H1 (cell line): Measurements from ENCODE around the gene CRABP2. TPM values are rescaled to one million over a fixed set of nuclear protein-coding genes. Genes with fewer than 3 reads are reported as not detected.
A peak's percentile ranks its signal among the peaks of the same experiment; 100 is the strongest.

Experiments used
- CTCF ChIA-PET: fragments of 300-600 bp; sonication (Branson Sonifier 250); formaldehyde crosslinking; loops from one replicate; lab custom pipeline; 2021; ENCODE audit not compliant: partially characterized antibody; lab: Charles Lee
- POLR2A ChIA-PET: fragments of 300-600 bp; sonication (Branson Sonifier 250); formaldehyde crosslinking; loops from one replicate; lab custom pipeline; 2021; ENCODE audit warnings: inconsistent platforms; ENCODE audit not compliant: partially characterized antibody; lab: Charles Lee
- DNase-seq, 2 experiments: peaks; one replicate each; pipeline versions ENCODE4 v3.0.0 to v3.0.0-alpha.2; 2010 to 2022; ENCODE audit warnings: low spot score in 2 of 2, low read depth in 1 of 2, mixed read lengths in 1 of 2
- FAIRE-seq: peaks from 2 replicates; lab custom pipeline; 2011; peaks lifted over from hg19 to GRCh38; lab: Jason Lieb, UNC
- H2AFZ ChIP-seq: 2 replicates; pipeline ENCODE4 v1.8.1; 2012; ENCODE audit warnings: low read length, inconsistent platforms
- H2AK5ac ChIP-seq: 2 replicates; pipeline ENCODE4 v1.6.1; 2013; ENCODE audit warnings: low read depth, low read length
- H2BK120ac ChIP-seq: replicated peaks from 2 replicates; pipeline ENCODE3; 2013; ENCODE audit warnings: low read depth, low read length, inconsistent platforms
- H2BK12ac ChIP-seq: 2 replicates; pipeline ENCODE4 v1.6.1; 2013; ENCODE audit warnings: low read depth, low read length
- H2BK15ac ChIP-seq: 2 replicates; pipeline ENCODE4 v1.6.1; 2013; ENCODE audit warnings: low read length
- H2BK20ac ChIP-seq: 2 replicates; pipeline ENCODE4 v1.6.1; 2013; ENCODE audit warnings: low read length
- H2BK5ac ChIP-seq: 2 replicates; pipeline ENCODE4 v1.6.1; 2013; ENCODE audit warnings: low read depth, low read length
- H3K14ac ChIP-seq: 2 replicates; pipeline ENCODE4 v1.6.1; 2013; ENCODE audit warnings: inconsistent platforms; ENCODE audit not compliant: insufficient read length
- H3K18ac ChIP-seq: 2 replicates; pipeline ENCODE4 v1.6.1; 2013; ENCODE audit warnings: low read length; ENCODE audit errors: extremely low read depth
- H3K23ac ChIP-seq: 2 replicates; pipeline ENCODE4 v1.6.1; 2013; ENCODE audit warnings: inconsistent platforms; ENCODE audit not compliant: insufficient read length
- H3K23me2 ChIP-seq: 2 replicates; pipeline ENCODE4 v1.6.1; 2013; ENCODE audit warnings: low read depth, low read length
- H3K27ac ChIP-seq: 2 replicates; pipeline ENCODE4 v1.6.1; 2011; ENCODE audit warnings: low read depth, low read length, inconsistent platforms
- H3K27me3 ChIP-seq, 4 experiments: replicated peaks in 1 of 4; 1 replicate in 1 of 4; 2 replicates in 3 of 4; pipeline versions ENCODE4 v1.6.1 to v1.8.1; 2011 to 2013; ENCODE audit warnings: low read length in 3 of 4, mild to moderate bottlenecking in 3 of 4, inconsistent platforms in 2 of 4, mixed read lengths in 2 of 4, moderate library complexity in 1 of 4; ENCODE audit not compliant: control insufficient read depth in 3 of 4, insufficient read depth in 3 of 4; ENCODE audit errors: extremely low read depth in 1 of 4
- H3K36me3 ChIP-seq, 4 experiments: 2 replicates each; pipeline versions ENCODE4 v1.6.1 to v1.8.1; 2011 to 2013; ENCODE audit warnings: mild to moderate bottlenecking in 4 of 4, low read length in 3 of 4, moderate library complexity in 2 of 4, control low read depth in 1 of 4, inconsistent platforms in 1 of 4; ENCODE audit not compliant: insufficient read depth in 4 of 4, control insufficient read depth in 2 of 4
- H3K4ac ChIP-seq: replicated peaks from 2 replicates; pipeline ENCODE3; 2013; ENCODE audit warnings: low read length, low read depth, mixed read lengths, inconsistent platforms; ENCODE audit not compliant: insufficient read length
- H3K4me1 ChIP-seq, 4 experiments: replicated peaks in 1 of 4; 1 replicate in 1 of 4; 2 replicates in 3 of 4; pipeline versions ENCODE4 v1.6.1 to v1.8.1; 2011 to 2013; ENCODE audit warnings: low read length in 3 of 4, inconsistent platforms in 2 of 4, mixed read lengths in 1 of 4; ENCODE audit not compliant: insufficient read depth in 4 of 4, control insufficient read depth in 3 of 4
- H3K4me2 ChIP-seq, 2 experiments: 2 replicates each; pipeline versions ENCODE4 v1.6.1 to v1.8.1; 2011 to 2013; ENCODE audit warnings: low read depth in 2 of 2, low read length in 2 of 2, control low read depth in 1 of 2, inconsistent platforms in 1 of 2, mild to moderate bottlenecking in 1 of 2; ENCODE audit not compliant: insufficient read depth in 1 of 2
- H3K4me3 ChIP-seq, 4 experiments: fragments of 200-600, 300-600 bp in 1 of 4; sonication (generic), shearing (Covaris generic), sonication (Bioruptor Twin) in 1 of 4; 2 replicates each; pipeline versions ENCODE4 v1.5.1 to v1.8.1; 2011 to 2016; ENCODE audit warnings: low read length in 4 of 4, low read depth in 3 of 4, control low read depth in 2 of 4, inconsistent platforms in 2 of 4, mild to moderate bottlenecking in 2 of 4, mixed read lengths in 1 of 4, moderate library complexity in 1 of 4; ENCODE audit not compliant: insufficient read depth in 2 of 4; ENCODE audit errors: extremely low read depth in 1 of 4
- H3K56ac ChIP-seq: replicated peaks from 2 replicates; pipeline ENCODE3; 2013; ENCODE audit warnings: low read depth, mild to moderate bottlenecking, mixed read lengths, low read length, inconsistent platforms; ENCODE audit not compliant: insufficient read length
- H3K79me1 ChIP-seq: 2 replicates; pipeline ENCODE4 v1.6.1; 2013; ENCODE audit warnings: low read depth, low read length, control low read depth
- H3K79me2 ChIP-seq, 2 experiments: 2 replicates each; pipeline versions ENCODE4 v1.6.1 to v1.8.1; 2012 to 2013; ENCODE audit warnings: low read length in 2 of 2, mild to moderate bottlenecking in 2 of 2, inconsistent platforms in 1 of 2; ENCODE audit not compliant: insufficient read depth in 2 of 2, control insufficient read depth in 1 of 2
- H3K9ac ChIP-seq, 4 experiments: replicated peaks in 1 of 4; 1 replicate in 1 of 4; 2 replicates in 3 of 4; pipeline versions ENCODE4 v1.6.1 to v1.8.1; 2011 to 2013; ENCODE audit warnings: low read depth in 3 of 4, low read length in 3 of 4, control low read depth in 2 of 4, mild to moderate bottlenecking in 2 of 4, moderate library complexity in 2 of 4, inconsistent platforms in 1 of 4; ENCODE audit errors: extremely low read depth in 1 of 4
- H3K9me3 ChIP-seq, 2 experiments: 2 replicates each; pipeline versions ENCODE4 v1.6.1 to v1.8.1; 2012 to 2013; ENCODE audit warnings: mild to moderate bottlenecking in 2 of 2, moderate library complexity in 2 of 2, control low read depth in 1 of 2, inconsistent platforms in 1 of 2, low read depth in 1 of 2, low read length in 1 of 2, mixed read lengths in 1 of 2; ENCODE audit not compliant: insufficient read depth in 2 of 2
- H4K20me1 ChIP-seq, 2 experiments: replicated peaks in 1 of 2; 2 replicates each; pipeline versions ENCODE3 to v1.8.1; 2011 to 2013; ENCODE audit warnings: inconsistent platforms in 2 of 2, low read length in 2 of 2, mild to moderate bottlenecking in 1 of 2; ENCODE audit not compliant: insufficient read depth in 2 of 2, control insufficient read depth in 1 of 2
- H4K5ac ChIP-seq: 2 replicates; pipeline ENCODE4 v1.6.1; 2013; ENCODE audit warnings: low read length, low read depth, mixed read lengths, inconsistent platforms; ENCODE audit not compliant: insufficient read length
- H4K8ac ChIP-seq: 2 replicates; pipeline ENCODE4 v1.8.0; 2013; ENCODE audit warnings: mild to moderate bottlenecking, moderate library complexity, low read length, inconsistent platforms; ENCODE audit not compliant: insufficient read depth; ENCODE audit errors: extremely low read depth
- H4K91ac ChIP-seq: replicated peaks from 2 replicates; pipeline ENCODE3; 2013; ENCODE audit warnings: low read length, mixed read lengths, inconsistent platforms; ENCODE audit not compliant: insufficient read length
- EP300 ChIP-seq, 2 experiments: IDR thresholded peaks; 1 replicate in 1 of 2; 2 replicates in 1 of 2; pipeline ENCODE4 v1.6.1; 2011 to 2012; ENCODE audit warnings: low read depth in 2 of 2, low read length in 2 of 2, mild to moderate bottlenecking in 2 of 2, borderline replicate concordance in 1 of 2, inconsistent platforms in 1 of 2, moderate library complexity in 1 of 2
- HDAC2 ChIP-seq, 2 experiments: fragments of 300-600 bp in 1 of 2; sonication (generic) in 1 of 2; IDR thresholded peaks; 2 replicates each; pipeline ENCODE4 v1.6.1; 2011 to 2012; ENCODE audit warnings: low read depth in 2 of 2, low read length in 2 of 2, mild to moderate bottlenecking in 2 of 2, moderate library complexity in 2 of 2, borderline replicate concordance in 1 of 2, inconsistent platforms in 1 of 2
- KDM1A ChIP-seq: fragments of 200-600, 300-600 bp; sonication (generic); IDR thresholded peaks from 2 replicates; pipeline ENCODE4 v1.7.1; 2016; ENCODE audit warnings: mild to moderate bottlenecking, low read length, borderline replicate concordance
- WGBS, 2 experiments: shearing (Covaris generic) in 1 of 2; methylation state at CpG; one replicate each; pipeline versions ENCODE4 v1.1.6 to v1.1.7; 2013 to 2015; ENCODE audit warnings: low lambda C conversion rate in 2 of 2, mixed read lengths in 2 of 2, inconsistent platforms in 1 of 2, low coverage in 1 of 2, missing lambda C conversion rate in 1 of 2; ENCODE audit not compliant: insufficient replicate concordance in 2 of 2, insufficient coverage in 1 of 2, insufficient read length in 1 of 2; ENCODE audit errors: extremely low coverage in 1 of 2, missing lambda C conversion rate in 1 of 2; 5-methylcytosine and 5-hydroxymethylcytosine counted together
- polyA plus RNA-seq, 7 experiments: library from polyadenylated mRNA; depleted of rRNA in 3 of 7; stranded (reverse) in 5 of 7; unstranded in 2 of 7; fragments of >200 nt in 5 of 7; fragments of 200-250 nt in 2 of 7; gene quantifications; 1 replicate in 5 of 7; 2 replicates in 1 of 7; 4 replicates in 1 of 7; pipeline versions ENCODE4 v1.2.1 to v1.2.3, GENCODE V29; 2011 to 2013; ENCODE audit warnings: missing spikeins in 2 of 7, mixed read lengths in 2 of 7
- total RNA-seq: library from RNA; stranded (reverse); fragmentation: NEBNext Ultra II Directional; extraction: Animal tissue kit (Norgen Biotek cat#: 25700); gene quantifications from 2 replicates; pipeline ENCODE4 v1.2.1, GENCODE V29; 2021
- TF ChIP-seq, protein P1 (sequence below), 3 experiments: IDR thresholded peaks; 1 replicate in 2 of 3; 2 replicates in 1 of 3; pipeline versions ENCODE4 v1.5.1 to v1.6.1; 2011; ENCODE audit warnings: low read length in 3 of 3, mild to moderate bottlenecking in 3 of 3, inconsistent platforms in 2 of 3, low read depth in 1 of 3, moderate library complexity in 1 of 3; ENCODE audit not compliant: insufficient read depth in 1 of 3; ENCODE audit errors: control extremely low read depth in 1 of 3

Gene CRABP2
- total and polyA plus RNA-seq, 2 of the 8 experiments (the other 6 are each of a cell fraction or from before 2014, with no cell fraction given) = 69.2 to 119 TPM

DNA sequence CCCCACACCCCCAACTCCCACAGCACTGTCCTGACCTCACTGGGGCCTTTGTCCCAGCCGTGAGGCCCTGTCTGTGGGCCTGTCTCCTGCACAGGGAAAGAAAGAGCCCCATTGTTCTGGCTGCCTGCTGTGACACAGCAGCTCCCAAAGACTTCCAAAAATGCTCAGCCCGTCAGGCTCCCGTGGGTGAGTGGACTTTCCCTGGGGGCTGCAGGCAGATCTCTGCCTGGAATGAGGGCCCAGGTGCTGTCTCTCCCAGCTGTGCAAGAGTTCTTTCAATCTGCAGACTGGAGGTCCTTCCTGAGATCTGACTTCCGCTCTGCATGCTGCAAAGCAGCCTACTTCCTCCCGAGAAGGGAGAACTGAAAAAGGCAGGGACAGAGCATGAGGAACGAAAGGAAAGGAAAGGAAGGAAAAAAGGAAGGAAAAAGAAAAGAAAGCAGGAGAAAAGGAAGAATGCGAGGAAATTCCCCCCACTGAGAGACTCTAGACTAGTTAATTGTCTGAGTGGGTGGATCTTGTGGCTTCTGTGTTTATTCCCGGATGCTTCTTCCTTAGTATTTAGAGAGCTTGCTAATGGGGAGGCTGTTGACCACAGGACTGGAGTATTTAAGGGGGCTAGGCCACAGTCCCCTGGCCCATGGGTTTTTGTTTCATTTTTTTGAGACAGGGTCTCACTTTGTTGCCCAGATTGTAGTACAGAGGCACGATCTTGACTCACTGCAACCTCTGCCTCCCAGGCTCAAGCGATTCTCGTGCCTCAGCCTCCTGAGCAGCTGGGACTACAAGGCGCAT is 43.2 kb downstream of the CRABP2 start:
- H3K36me3 ChIP-seq = no peaks in the 10 kb centered on the region
- no peak overlapping the region for H3K56ac ChIP-seq
- H3K79me2 ChIP-seq = no peaks in the 10 kb centered on the region
- H2BK20ac ChIP-seq = peak overlapping the region; percentile 97; the same call in 1 of the 2 replicates
- no peak for DNase-seq
- H3K18ac ChIP-seq = peak overlapping the region; percentile 83
- H2BK120ac ChIP-seq = peak overlapping the region; percentile 26
- no peaks in the 10 kb centered on the region; the same call in 1 of the 2 replicates for H3K79me1 ChIP-seq
- no peak overlapping the region for H3K4me3 ChIP-seq
- POLR2A ChIA-PET = interaction anchor here (0.6 to 12.0 kb wide), 11 partner anchors 14 to 90 kb away, joined by 3 to 419 read pairs (median 4); partner anchors contain the start of genes HDGF, NAXE and NES
- no peak overlapping the region for H3K4me2 ChIP-seq
- H2BK12ac ChIP-seq = peak overlapping the region; percentile 100
- H4K91ac ChIP-seq = peak overlapping the region; percentile 93
- H3K27me3 ChIP-seq = peaks cover 0 to 24% (median 14%) of the 10 kb centered on the region in 4 experiments; a peak in 6 of 7 replicates
- no peak overlapping the region for H3K27ac ChIP-seq
- peak overlapping the region; percentile 98 for H2BK5ac ChIP-seq
- peak overlapping the region; percentile 50 for H3K4ac ChIP-seq
- H3K9me3 ChIP-seq = no peaks in the 10 kb centered on the region
- H2BK15ac ChIP-seq = 0 out of 2 replicates have a peak overlapping the region, but pooled peaks have one; percentile 31
- peak overlapping the region; percentile 71; the same call in 1 of the 2 replicates for H2AK5ac ChIP-seq
- H2AFZ ChIP-seq = no peak overlapping the region
- no peak overlapping the region for H3K14ac ChIP-seq
- CTCF ChIA-PET = interaction anchor here (0.6 to 66.0 kb wide), 7 partner anchors 18 to 212 kb away, joined by 3 to 4284 read pairs (median 6); partner anchors contain the start of genes BCAN, CRABP2, HAPLN2 and ISG20L2
- H4K8ac ChIP-seq = no peak overlapping the region; the same call in 1 of the 2 replicates
- TF ChIP-seq HDAC2 (IDR thresholded peaks at IDR 0.05; ENCODE audit: borderline replicate concordance in 1 of 2, low read depth in 2 of 2, low read length in 2 of 2) (peak in 1 of 2 experiments; percentile 76; a peak in 1 of 4 replicates), KDM1A (peak; percentile 95), EP300 (IDR thresholded peaks at IDR 0.05; ENCODE audit: borderline replicate concordance in 1 of 2, low read depth in 2 of 2, low read length in 2 of 2) (no peak)
- TF ChIP-seq, protein P1, sequence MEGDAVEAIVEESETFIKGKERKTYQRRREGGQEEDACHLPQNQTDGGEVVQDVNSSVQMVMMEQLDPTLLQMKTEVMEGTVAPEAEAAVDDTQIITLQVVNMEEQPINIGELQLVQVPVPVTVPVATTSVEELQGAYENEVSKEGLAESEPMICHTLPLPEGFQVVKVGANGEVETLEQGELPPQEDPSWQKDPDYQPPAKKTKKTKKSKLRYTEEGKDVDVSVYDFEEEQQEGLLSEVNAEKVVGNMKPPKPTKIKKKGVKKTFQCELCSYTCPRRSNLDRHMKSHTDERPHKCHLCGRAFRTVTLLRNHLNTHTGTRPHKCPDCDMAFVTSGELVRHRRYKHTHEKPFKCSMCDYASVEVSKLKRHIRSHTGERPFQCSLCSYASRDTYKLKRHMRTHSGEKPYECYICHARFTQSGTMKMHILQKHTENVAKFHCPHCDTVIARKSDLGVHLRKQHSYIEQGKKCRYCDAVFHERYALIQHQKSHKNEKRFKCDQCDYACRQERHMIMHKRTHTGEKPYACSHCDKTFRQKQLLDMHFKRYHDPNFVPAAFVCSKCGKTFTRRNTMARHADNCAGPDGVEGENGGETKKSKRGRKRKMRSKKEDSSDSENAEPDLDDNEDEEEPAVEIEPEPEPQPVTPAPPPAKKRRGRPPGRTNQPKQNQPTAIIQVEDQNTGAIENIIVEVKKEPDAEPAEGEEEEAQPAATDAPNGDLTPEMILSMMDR (IDR thresholded peaks at IDR 0.05; ENCODE audit: control extremely low read depth in 1 of 3, insufficient read depth in 1 of 3, low read depth in 1 of 3, low read length in 3 of 3) = no peak
- H3K9ac ChIP-seq = no peak overlapping the region
- 57% methylated on average over 12 of the region's 12 CpGs; no CpG with 5 or more reads in 1 of the 2 experiments for WGBS, 2 experiments
- no peak overlapping the region for H3K23ac ChIP-seq
- no peaks in the 10 kb centered on the region for H4K20me1 ChIP-seq
- peaks cover 19 to 58% (median 49%) of the 10 kb centered on the region in 4 experiments for H3K4me1 ChIP-seq
- no peak overlapping the region for H4K5ac ChIP-seq
- FAIRE-seq = no peak
- peaks cover 6% of the 10 kb centered on the region for H3K23me2 ChIP-seq
